ENCODE measurements around the gene OR2S2. TPM values are rescaled to one million over a fixed set of nuclear protein-coding genes. Genes with fewer than 3 reads are reported as not detected.

Gene OR2S2
- total and polyA plus RNA-seq, 2 of the 4 experiments (the other 2 are of a cell fraction), result 0.46 to 0.90 TPM

DNA sequence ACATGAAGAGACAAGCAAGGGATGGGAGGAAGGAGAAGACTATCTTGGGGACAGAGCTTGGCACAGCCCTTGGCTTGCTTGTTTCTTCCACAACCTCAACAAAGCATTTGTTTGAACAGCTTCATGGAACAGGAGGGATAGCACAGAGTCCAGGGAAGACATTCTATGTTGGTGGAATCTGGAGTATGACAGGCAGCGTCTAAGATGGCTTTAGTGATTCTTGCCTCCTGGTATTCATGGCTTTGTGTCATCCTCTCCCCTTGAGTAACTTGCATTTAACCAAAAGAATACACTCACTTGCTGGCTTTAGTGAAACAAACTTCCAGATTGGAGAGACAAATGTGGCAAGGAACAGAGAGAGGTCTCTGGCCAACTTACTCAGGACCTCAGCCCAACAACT lies 47.9 kb upstream of the OR2S2 start:
- no peak for DNase-seq

More for the DNA sequence above, 47.9 kb upstream of the OR2S2 start:
- H3K27ac ChIP-seq (ENCODE audit: insufficient read depth, low read length), result no peak overlapping the region
- H4K91ac ChIP-seq (ENCODE audit: insufficient read depth, low read depth, low read length), result no peak overlapping the region
- H3K4me2 ChIP-seq (ENCODE audit: low read depth, low read length), result no peak overlapping the region
- dilution Hi-C loops (cut with HindIII; ENCODE audit: low sequenced_read_pairs, unreplicated experiment) (no loop called here), intact Hi-C loops (cut with micrococcal nuclease) (no loop called here), in situ Hi-C loops (cut with MboI; ENCODE audit: low sequenced_read_pairs) (no loop called here)
- H3K9me3 ChIP-seq (ENCODE audit: control insufficient read depth, insufficient read depth, low read length), result peaks cover 9% of the 10 kb centered on the region
- 0 out of 3 replicates have a peak overlapping the region, but pooled peaks have one; percentile 12 for H2BK15ac ChIP-seq (ENCODE audit: low read depth, low read length)
- no peak overlapping the region for H3K14ac ChIP-seq (replicated peaks; ENCODE audit: low read depth, low read length)
- H2AK9ac ChIP-seq (replicated peaks; ENCODE audit: low read depth, low read length, poor library complexity), result no peak overlapping the region
- H3K56ac ChIP-seq (ENCODE audit: extremely low read depth, insufficient read depth, low read length), result no peak overlapping the region
- no peaks in the 10 kb centered on the region for H3K79me1 ChIP-seq (ENCODE audit: low read depth in 1 of 2, low read length in 2 of 2)
- no peak overlapping the region for H3K9ac ChIP-seq (ENCODE audit: low read depth, low read length)
- WGBS, 2 experiments (ENCODE audit: extremely low coverage in 2 of 2, insufficient read length in 1 of 2), result no CpG with 5 or more reads among the region's 1 CpG
- POLR2A ChIA-PET (ENCODE audit: unreplicated experiment), result no interaction called here
- H3K4ac ChIP-seq (ENCODE audit: low read depth, low read length), result no peak overlapping the region
- H3K9me1 ChIP-seq (ENCODE audit: insufficient read depth, low read length), result peaks cover 5% of the 10 kb centered on the region; the same call in 1 of the 2 replicates
- H2AFZ ChIP-seq (replicated peaks; ENCODE audit: low read length, poor library complexity), result no peak overlapping the region
- no peak overlapping the region for H2BK5ac ChIP-seq (ENCODE audit: low read depth, low read length, poor library complexity, severe bottlenecking)
- no TSS peak for BruUV-seq (replicated peaks)
- no peak overlapping the region for H2BK120ac ChIP-seq (ENCODE audit: low read depth, low read length)
- H3K18ac ChIP-seq (ENCODE audit: low read depth, low read length), result no peak overlapping the region
- TF ChIP-seq, protein P1, sequence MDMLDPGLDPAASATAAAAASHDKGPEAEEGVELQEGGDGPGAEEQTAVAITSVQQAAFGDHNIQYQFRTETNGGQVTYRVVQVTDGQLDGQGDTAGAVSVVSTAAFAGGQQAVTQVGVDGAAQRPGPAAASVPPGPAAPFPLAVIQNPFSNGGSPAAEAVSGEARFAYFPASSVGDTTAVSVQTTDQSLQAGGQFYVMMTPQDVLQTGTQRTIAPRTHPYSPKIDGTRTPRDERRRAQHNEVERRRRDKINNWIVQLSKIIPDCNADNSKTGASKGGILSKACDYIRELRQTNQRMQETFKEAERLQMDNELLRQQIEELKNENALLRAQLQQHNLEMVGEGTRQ (IDR thresholded peaks at IDR 0.05; ENCODE audit: low read depth, low read length), result no peak
- TF ChIP-seq, protein P2, sequence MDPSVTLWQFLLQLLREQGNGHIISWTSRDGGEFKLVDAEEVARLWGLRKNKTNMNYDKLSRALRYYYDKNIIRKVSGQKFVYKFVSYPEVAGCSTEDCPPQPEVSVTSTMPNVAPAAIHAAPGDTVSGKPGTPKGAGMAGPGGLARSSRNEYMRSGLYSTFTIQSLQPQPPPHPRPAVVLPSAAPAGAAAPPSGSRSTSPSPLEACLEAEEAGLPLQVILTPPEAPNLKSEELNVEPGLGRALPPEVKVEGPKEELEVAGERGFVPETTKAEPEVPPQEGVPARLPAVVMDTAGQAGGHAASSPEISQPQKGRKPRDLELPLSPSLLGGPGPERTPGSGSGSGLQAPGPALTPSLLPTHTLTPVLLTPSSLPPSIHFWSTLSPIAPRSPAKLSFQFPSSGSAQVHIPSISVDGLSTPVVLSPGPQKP (IDR thresholded peaks at IDR 0.05; ENCODE audit: borderline replicate concordance, low read depth, low read length), result no peak
- no peak for TF ChIP-seq POLR2A (IDR thresholded peaks at IDR 0.05; ENCODE audit: low read depth, low read length)
- TF ChIP-seq FOS (IDR thresholded peaks at IDR 0.05; ENCODE audit: low read depth, low read length), result no peak
- TF ChIP-seq, protein P3, sequence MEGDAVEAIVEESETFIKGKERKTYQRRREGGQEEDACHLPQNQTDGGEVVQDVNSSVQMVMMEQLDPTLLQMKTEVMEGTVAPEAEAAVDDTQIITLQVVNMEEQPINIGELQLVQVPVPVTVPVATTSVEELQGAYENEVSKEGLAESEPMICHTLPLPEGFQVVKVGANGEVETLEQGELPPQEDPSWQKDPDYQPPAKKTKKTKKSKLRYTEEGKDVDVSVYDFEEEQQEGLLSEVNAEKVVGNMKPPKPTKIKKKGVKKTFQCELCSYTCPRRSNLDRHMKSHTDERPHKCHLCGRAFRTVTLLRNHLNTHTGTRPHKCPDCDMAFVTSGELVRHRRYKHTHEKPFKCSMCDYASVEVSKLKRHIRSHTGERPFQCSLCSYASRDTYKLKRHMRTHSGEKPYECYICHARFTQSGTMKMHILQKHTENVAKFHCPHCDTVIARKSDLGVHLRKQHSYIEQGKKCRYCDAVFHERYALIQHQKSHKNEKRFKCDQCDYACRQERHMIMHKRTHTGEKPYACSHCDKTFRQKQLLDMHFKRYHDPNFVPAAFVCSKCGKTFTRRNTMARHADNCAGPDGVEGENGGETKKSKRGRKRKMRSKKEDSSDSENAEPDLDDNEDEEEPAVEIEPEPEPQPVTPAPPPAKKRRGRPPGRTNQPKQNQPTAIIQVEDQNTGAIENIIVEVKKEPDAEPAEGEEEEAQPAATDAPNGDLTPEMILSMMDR (conservative IDR thresholded peaks at IDR 0.05; ENCODE audit: low read depth, low read length), result no peak
- TF ChIP-seq CHD1 (IDR thresholded peaks at IDR 0.05; ENCODE audit: low read depth, low read length), result no peak
- no peak for TF ChIP-seq SMC3 (IDR thresholded peaks at IDR 0.05; ENCODE audit: low read depth, low read length)
- TF ChIP-seq RAD21 (IDR thresholded peaks at IDR 0.05; ENCODE audit: low read length), result no peak
- no peak for TF ChIP-seq NFE2L2 (IDR thresholded peaks at IDR 0.05; ENCODE audit: low read depth, low read length)
- no peak for TF ChIP-seq RCOR1 (IDR thresholded peaks at IDR 0.05; ENCODE audit: insufficient replicate concordance, low read length)
- TF ChIP-seq MAFK (IDR thresholded peaks at IDR 0.05; ENCODE audit: low read depth, low read length), result no peak
- no peak for TF ChIP-seq RFX5 (IDR thresholded peaks at IDR 0.05; ENCODE audit: low read depth, low read length)
- no peak for TF ChIP-seq MXI1 (IDR thresholded peaks at IDR 0.05; ENCODE audit: borderline replicate concordance, low read depth, low read length)
- TF ChIP-seq MAZ (IDR thresholded peaks at IDR 0.05; ENCODE audit: borderline replicate concordance, low read depth, low read length), result no peak
- H4K5ac ChIP-seq (ENCODE audit: low read depth, low read length), result no peak overlapping the region
- no peak overlapping the region for H3K23ac ChIP-seq (ENCODE audit: low read depth, low read length)
- H3K4me1 ChIP-seq (ENCODE audit: control insufficient read depth, insufficient read depth, low read length), result peaks cover 2% of the 10 kb centered on the region; the same call in 1 of the 2 replicates
- H3K36me3 ChIP-seq (ENCODE audit: control insufficient read depth, insufficient read depth, low read length), result no peaks in the 10 kb centered on the region
- no peak overlapping the region for H2AK5ac ChIP-seq (ENCODE audit: low read depth, low read length)
- H3K4me3 ChIP-seq (ENCODE audit: insufficient read depth, low read depth, low read length), result no peak overlapping the region
- CTCF ChIA-PET, result no interaction called here
- H4K8ac ChIP-seq (ENCODE audit: low read depth in 2 of 2, low read length in 2 of 2), result no peak overlapping the region
- no peaks in the 10 kb centered on the region for H4K20me1 ChIP-seq (ENCODE audit: insufficient read depth, low read length)
- H3K27me3 ChIP-seq (ENCODE audit: control insufficient read depth, insufficient read depth, low read length), result peaks cover 4% of the 10 kb centered on the region
- H2BK20ac ChIP-seq (ENCODE audit: low read depth, low read length), result no peak overlapping the region
- ATAC-seq (ENCODE audit: low read depth), result no peak

All from IMR-90 (cell line).